GM12872 (cell line): ENCODE data around the gene AGRN.

Source experiments
- TF ChIP-seq, protein P1 (sequence below): IDR thresholded peaks from 3 replicates; pipeline ENCODE4 v1.5.1; 2011; ENCODE audit warnings: low read depth, mild to moderate bottlenecking, low read length, moderate library complexity; ENCODE audit not compliant: insufficient read depth

The AGRN gene

DNA sequence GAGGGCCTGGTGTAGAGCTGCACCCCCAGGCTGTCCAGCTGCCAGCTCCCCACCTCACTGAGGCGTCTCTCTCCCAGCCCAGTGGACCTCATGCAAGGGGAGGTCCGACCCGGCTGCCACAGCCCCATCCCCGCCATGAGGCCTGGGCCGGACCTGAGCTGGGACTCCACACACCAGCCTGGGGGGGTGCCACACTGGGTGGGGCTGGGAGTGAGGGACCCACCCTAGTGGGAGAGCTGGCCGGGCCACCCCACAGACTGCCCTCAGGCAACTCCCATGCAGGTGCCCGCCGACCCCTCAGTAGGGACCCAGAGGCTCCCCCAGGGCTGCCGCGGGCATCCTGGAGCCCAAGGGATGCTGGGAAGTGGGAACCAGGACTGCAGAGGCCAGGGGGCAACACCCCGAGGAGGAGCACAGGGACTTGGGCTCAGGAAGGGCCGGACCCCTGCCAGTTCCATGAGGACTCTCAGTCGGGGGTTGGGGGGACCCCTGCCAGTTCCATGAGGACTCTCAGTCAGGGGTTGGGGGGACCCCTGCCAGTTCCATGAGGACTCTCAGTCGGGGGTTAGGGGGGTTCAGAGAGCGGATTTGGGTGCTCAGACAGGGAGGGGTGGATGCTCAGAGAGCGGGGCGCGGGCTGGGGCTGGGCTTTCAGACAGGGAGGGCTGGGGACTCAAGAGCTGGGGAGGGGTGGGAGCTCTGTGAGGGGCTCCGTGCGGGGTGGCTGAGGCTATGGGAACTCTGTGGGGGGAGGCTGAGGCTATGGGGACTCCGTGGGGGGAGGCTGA is 55.4 kb downstream of the AGRN start:
- TF ChIP-seq, protein P1, sequence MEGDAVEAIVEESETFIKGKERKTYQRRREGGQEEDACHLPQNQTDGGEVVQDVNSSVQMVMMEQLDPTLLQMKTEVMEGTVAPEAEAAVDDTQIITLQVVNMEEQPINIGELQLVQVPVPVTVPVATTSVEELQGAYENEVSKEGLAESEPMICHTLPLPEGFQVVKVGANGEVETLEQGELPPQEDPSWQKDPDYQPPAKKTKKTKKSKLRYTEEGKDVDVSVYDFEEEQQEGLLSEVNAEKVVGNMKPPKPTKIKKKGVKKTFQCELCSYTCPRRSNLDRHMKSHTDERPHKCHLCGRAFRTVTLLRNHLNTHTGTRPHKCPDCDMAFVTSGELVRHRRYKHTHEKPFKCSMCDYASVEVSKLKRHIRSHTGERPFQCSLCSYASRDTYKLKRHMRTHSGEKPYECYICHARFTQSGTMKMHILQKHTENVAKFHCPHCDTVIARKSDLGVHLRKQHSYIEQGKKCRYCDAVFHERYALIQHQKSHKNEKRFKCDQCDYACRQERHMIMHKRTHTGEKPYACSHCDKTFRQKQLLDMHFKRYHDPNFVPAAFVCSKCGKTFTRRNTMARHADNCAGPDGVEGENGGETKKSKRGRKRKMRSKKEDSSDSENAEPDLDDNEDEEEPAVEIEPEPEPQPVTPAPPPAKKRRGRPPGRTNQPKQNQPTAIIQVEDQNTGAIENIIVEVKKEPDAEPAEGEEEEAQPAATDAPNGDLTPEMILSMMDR, result no peak

DNA sequence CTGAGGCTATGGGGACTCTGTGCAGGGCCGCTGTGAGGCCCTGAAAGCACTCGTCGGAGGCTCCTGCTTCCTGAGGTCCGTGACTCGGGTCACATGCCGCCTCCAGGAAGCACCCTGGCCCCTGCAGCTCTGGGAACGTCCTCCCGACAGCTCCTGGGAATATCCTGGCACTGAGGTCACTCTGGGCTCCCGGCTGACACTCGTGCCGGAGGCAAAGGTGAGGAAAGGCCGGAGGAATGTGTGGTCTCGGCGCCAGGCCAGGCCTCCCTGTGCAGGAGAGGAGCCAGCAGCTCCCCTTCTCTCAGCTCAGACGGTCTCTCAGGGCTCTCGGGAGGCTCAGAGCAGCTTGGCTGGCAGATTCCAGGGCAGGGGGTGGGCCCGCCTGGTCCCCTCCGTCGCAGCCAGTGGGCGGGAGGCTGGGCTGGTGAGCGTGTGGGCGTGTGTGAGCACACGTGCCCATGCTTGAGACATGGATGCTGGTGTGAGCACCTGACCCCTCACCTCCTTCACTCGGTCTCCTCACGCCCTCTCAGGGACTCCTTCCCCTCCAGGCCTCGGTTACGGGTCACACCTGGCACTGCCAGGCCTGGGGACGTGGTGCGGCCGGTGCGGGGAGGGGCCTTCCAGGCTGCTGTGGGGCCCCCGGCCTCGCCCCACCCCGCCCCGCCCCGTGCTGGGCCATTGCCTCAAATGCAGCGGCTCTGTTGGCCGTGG is 59.6 kb downstream of the AGRN start:
- TF ChIP-seq, protein P1, result no peak

GRCh38 chr1:1080122-1080757 is 60.3 kb downstream of the AGRN start:
- TF ChIP-seq, protein P1, result no peak

GRCh38 chr1:1080951-1081310 is 61.0 kb downstream of the AGRN start:
- TF ChIP-seq, protein P1, result no peak

- TF ChIP-seq, protein P1, result no peak
These were observed 61.7 kb downstream of the AGRN start for GRCh38 chr1:1081311-1082238.

GRCh38 chr1:1082239-1082775 is 62.4 kb downstream of the AGRN start:
- TF ChIP-seq, protein P1, result no peak
